ENCODE measurements around the gene KIAA0319L.

Gene KIAA0319L

DNA sequence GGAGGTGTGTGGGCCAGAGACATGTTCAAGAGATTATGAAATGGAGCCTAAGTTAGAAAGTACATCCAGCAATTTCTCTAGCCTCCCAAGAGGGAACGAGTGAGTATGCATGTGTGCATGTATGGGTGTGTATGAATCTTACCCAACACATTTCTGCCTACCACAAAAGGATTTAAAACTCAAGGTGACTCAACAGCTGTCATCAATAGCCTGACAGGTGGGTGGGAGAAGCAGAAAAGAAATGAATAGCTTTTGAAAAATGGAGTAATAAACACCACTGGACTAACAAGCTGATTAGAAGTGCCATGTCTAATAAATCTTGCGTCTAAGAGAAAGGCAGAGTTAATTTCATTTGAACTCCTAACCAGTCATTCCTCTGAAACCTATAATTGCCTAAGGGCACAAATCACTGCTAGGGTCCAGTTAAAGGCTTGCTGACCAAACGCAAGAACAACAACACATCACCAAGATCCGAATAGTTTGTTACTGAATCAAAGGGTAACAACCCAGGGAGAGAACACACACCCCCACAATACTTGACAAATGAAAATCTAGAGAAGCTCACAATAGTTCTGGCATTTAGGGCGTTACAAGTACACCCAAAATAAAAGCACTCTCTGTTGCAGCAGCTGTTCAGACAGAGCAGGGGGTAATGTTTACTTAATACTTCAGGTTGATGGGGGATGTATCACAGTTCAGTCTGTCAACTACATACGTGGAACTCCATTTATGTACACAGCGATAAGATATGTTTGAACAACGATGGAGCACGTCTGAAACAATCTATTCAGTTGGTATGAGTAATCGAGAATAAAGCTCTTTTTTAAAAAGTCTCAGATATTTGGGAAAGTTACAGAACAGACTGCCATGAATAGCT lies 1.4 kb downstream of the KIAA0319L start:
- ChIA-PET POLR2A (interaction anchor here (0.7 to 2.2 kb wide), 5 partner anchors 8 to 213 kb away, joined by 3 to 11 read pairs (median 3); no protein-coding TSS in a partner anchor), CTCF (interaction anchor here (1.5 kb wide), 1 partner anchor 9 kb away, joined by 3 read pairs; no protein-coding TSS in a partner anchor)
- no peak for TF ChIP-seq LEF1 (IDR thresholded peaks at IDR 0.05; ENCODE audit: borderline replicate concordance)
- TF ChIP-seq, protein P1, sequence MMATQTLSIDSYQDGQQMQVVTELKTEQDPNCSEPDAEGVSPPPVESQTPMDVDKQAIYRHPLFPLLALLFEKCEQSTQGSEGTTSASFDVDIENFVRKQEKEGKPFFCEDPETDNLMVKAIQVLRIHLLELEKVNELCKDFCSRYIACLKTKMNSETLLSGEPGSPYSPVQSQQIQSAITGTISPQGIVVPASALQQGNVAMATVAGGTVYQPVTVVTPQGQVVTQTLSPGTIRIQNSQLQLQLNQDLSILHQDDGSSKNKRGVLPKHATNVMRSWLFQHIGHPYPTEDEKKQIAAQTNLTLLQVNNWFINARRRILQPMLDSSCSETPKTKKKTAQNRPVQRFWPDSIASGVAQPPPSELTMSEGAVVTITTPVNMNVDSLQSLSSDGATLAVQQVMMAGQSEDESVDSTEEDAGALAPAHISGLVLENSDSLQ (IDR thresholded peaks at IDR 0.05): no peak
- TF ChIP-seq L3MBTL2 (conservative IDR thresholded peaks at IDR 0.05): no peak
- no peak for TF ChIP-seq ELF4 (IDR thresholded peaks at IDR 0.05)
- DNase-seq (ENCODE audit: extremely low spot score): no peak

DNA sequence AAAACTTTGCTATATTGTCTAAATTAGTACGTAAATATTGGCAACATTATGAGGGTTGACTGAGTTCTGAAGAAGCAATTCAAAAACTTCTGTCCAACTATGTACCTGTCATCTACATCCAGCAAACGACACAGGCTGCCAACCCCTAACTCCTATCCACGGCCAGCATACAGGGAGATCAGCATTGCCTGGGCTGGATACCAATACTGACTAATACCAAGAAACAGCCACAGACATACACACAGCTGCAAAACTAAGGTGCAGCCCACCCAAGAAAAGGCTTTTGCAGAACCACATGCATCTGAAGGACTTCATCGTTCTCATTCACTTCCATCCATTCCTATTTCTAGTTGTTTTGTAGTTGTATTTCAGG lies 2.0 kb downstream of the KIAA0319L start:
- no peak for DNase-seq (ENCODE audit: extremely low spot score)
- CTCF ChIA-PET: no interaction called here
- POLR2A ChIA-PET: no interaction called here

DNA sequence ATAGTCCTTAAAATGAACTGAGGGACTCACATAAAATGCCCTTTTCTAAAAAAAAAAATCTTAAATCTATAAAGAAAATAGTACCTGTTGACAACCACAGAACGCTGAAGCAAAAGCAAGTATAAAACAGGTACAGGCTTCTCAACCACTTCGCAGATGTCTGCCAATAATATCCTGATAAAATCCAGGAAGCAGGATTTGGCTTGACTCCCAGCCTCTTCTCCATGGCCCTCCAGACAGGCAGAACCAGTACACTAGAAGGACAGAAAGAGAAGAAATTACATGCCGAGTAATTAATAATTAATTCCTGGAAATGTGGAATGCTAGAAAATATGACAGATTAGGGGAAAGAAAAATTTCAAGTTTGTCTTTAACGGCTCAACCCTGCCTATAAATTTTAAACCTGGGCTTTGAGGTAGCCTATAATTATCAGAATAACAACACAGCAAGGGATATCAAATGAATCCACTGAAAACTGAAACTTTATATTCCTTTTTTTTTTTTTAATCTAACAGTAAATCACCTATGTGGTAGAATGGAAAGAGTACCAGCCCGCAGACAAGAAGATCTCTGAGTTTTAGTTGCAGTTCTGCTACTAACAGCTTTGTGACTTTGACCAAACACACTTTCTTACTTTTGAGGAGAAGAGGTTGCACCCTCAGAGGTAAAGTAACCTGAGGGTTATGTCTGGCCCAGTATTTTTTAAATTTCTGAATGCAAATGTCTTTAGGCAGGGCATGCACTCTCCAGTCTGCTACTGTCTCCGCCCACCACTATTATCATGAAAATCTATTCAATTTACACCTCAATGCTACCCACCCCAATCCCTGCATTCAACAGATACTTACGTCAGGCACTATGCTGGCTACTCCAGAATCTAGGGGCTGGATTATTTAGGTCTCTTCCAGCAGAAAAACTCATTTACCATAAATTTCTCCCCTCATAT lies 2.7 kb downstream of the KIAA0319L start:
- ChIA-PET CTCF (no interaction called here), POLR2A (no interaction called here)
- TF ChIP-seq ELF4 (IDR thresholded peaks at IDR 0.05) (no peak), FOXK2 (IDR thresholded peaks at IDR 0.05) (no peak), SUZ12 (IDR thresholded peaks at IDR 0.05) (no peak), L3MBTL2 (conservative IDR thresholded peaks at IDR 0.05) (no peak), BHLHE40 (IDR thresholded peaks at IDR 0.05; ENCODE audit: borderline replicate concordance) (no peak), FOXA1 (IDR thresholded peaks at IDR 0.05) (no peak), NFRKB (IDR thresholded peaks at IDR 0.05) (no peak), SP1 (IDR thresholded peaks at IDR 0.05) (no peak), FOXM1 (IDR thresholded peaks at IDR 0.05; ENCODE audit: borderline replicate concordance) (no peak), ARNT (IDR thresholded peaks at IDR 0.05) (no peak), LEF1 (IDR thresholded peaks at IDR 0.05; ENCODE audit: borderline replicate concordance) (no peak)
- DNase-seq (ENCODE audit: extremely low spot score): no peak

More for the DNA sequence above, 2.0 kb downstream of the KIAA0319L start:
- TF ChIP-seq NFRKB (IDR thresholded peaks at IDR 0.05) (no peak), FOXA1 (IDR thresholded peaks at IDR 0.05) (no peak)

DNA sequence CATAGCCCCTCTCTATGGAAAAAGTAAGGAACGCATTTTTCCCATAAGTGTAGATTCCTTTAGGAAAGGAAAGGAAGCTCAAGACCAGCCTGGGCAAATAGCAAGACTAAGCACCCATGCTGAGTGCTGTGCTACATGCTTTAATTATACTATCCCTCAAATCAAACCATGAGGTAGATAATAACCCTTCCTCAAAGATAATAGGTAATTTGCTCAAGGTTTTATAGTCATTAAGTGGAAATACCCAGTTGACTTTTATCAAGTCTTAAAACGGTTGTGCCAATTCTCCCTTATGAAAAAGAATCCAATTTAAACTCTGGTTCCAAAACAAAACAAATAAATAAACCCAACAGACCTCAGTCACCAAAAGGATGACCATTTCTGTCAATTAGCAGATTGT lies 3.4 kb downstream of the KIAA0319L start:
- ChIA-PET CTCF (no interaction called here), POLR2A (no interaction called here)
- TF ChIP-seq, protein P1 (IDR thresholded peaks at IDR 0.05): no peak
- TF ChIP-seq NFRKB (IDR thresholded peaks at IDR 0.05) (no peak), SP1 (IDR thresholded peaks at IDR 0.05) (no peak), ELF4 (IDR thresholded peaks at IDR 0.05) (no peak), ZNF384 (IDR thresholded peaks at IDR 0.05) (no peak), SUZ12 (IDR thresholded peaks at IDR 0.05) (no peak), L3MBTL2 (conservative IDR thresholded peaks at IDR 0.05) (no peak), FOXA1 (IDR thresholded peaks at IDR 0.05) (no peak)

DNA sequence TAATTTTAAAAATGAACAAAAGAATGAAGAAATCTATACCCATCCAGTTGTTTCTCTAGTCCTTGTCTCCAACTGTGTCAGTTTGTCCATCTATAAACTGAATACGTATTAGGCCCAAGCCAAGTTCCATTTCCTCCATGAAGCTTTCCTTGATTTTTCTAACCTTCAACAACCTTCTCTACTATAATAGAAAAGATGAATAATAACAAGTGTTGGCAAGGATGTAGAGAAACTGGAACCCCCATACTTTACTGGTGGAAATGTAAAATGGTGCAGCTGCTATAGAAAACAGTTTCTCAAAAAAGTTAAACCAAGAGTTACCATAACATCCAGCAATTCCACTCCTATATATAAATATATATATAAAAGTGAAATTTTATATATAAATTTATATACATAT lies 10.6 kb downstream of the KIAA0319L start:
- POLR2A ChIA-PET: interaction anchor here (2.8 kb wide), 1 partner anchor 10 kb away, joined by 11 read pairs; the partner anchor contains the start of genes KIAA0319L and NCDN
- CTCF ChIA-PET: no interaction called here
- no peak for DNase-seq (ENCODE audit: extremely low spot score)
- TF ChIP-seq NFRKB (IDR thresholded peaks at IDR 0.05) (no peak), FOXA1 (IDR thresholded peaks at IDR 0.05) (no peak), FOXM1 (IDR thresholded peaks at IDR 0.05; ENCODE audit: borderline replicate concordance) (no peak), ELF4 (IDR thresholded peaks at IDR 0.05) (no peak), ARNT (IDR thresholded peaks at IDR 0.05) (no peak), TARDBP (IDR thresholded peaks at IDR 0.05) (no peak), BHLHE40 (IDR thresholded peaks at IDR 0.05; ENCODE audit: borderline replicate concordance) (no peak), L3MBTL2 (conservative IDR thresholded peaks at IDR 0.05) (no peak), LEF1 (IDR thresholded peaks at IDR 0.05; ENCODE audit: borderline replicate concordance) (no peak), CTBP1 (IDR thresholded peaks at IDR 0.05; ENCODE audit: borderline replicate concordance) (no peak)
- TF ChIP-seq, protein P1 (IDR thresholded peaks at IDR 0.05): no peak

More for the DNA sequence above, 3.4 kb downstream of the KIAA0319L start:
- no peak for DNase-seq (ENCODE audit: extremely low spot score)

DNA sequence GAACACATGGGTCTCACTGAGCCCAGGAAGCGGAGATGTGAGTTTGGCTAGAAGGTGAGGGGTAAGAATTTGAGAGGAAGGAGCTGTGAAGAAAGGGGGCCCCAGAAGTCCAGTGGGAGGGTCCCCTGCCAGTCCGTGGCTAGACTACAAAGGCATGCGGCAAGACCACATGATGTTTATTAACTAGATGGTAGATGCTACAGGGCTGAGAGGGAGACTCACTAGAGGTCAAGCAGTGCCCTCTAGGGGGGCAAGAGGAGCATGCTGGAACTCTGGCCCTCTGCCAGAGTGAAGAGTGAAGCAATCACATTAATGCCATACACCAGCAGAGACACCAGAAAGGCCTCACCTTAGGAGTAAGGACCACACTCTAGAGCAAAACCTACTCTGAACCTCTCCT lies 12.2 kb downstream of the KIAA0319L start:
- DNase-seq (ENCODE audit: extremely low spot score): peak; percentile 52
- CTCF ChIA-PET: interaction anchor here (0.6 to 1.4 kb wide), 4 partner anchors 93 to 108 kb away, joined by 3 to 4 read pairs (median 4); no protein-coding TSS in a partner anchor
- TF ChIP-seq CTBP1 (IDR thresholded peaks at IDR 0.05; ENCODE audit: borderline replicate concordance) (no peak), SP1 (IDR thresholded peaks at IDR 0.05) (no peak), BHLHE40 (IDR thresholded peaks at IDR 0.05; ENCODE audit: borderline replicate concordance) (no peak), FOXM1 (IDR thresholded peaks at IDR 0.05; ENCODE audit: borderline replicate concordance) (no peak), ZNF384 (IDR thresholded peaks at IDR 0.05) (no peak), TARDBP (IDR thresholded peaks at IDR 0.05) (no peak), HDGF (IDR thresholded peaks at IDR 0.05; ENCODE audit: borderline replicate concordance) (no peak), FOXA1 (IDR thresholded peaks at IDR 0.05) (no peak), SUZ12 (IDR thresholded peaks at IDR 0.05) (no peak), NFRKB (IDR thresholded peaks at IDR 0.05) (no peak), FOXK2 (IDR thresholded peaks at IDR 0.05) (no peak), ARNT (IDR thresholded peaks at IDR 0.05) (no peak), LEF1 (IDR thresholded peaks at IDR 0.05; ENCODE audit: borderline replicate concordance) (no peak)
- TF ChIP-seq, protein P1 (IDR thresholded peaks at IDR 0.05): no peak
- POLR2A ChIA-PET: interaction anchor here (0.9 to 1.4 kb wide), 2 partner anchors 12 to 685 kb away, joined by 3 read pairs; partner anchors contain the start of genes KIAA0319L and SMIM12
